HCT116 (cell line): ENCODE results near the gene IQGAP3. TPM values are rescaled to one million over a fixed set of nuclear protein-coding genes. Genes with fewer than 3 reads are reported as not detected.

Source experiments
- ATAC-seq: fragments of 200-7000 bp; cut with Tn5 transposase; 2 replicates; pipeline ENCODE4 v1.9.1; 2020; ENCODE audit warnings: mild to moderate bottlenecking, moderate library complexity
- BruUV-seq: library from RNA; stranded (reverse); fragments of 400-500 nt; replicated peaks from 2 replicates; lab custom pipeline; 2021; lab: Mats Ljungman, UMichigan
- CTCF ChIA-PET: fragments of 300-600 bp; sonication (Branson Sonifier 250); formaldehyde crosslinking; loops from one replicate; lab custom pipeline; 2021; ENCODE audit warnings: antibody characterized with exemption; lab: Charles Lee
- POLR2A ChIA-PET: fragments of 300-600, 350-600 bp; sonication (Branson Sonifier 250); formaldehyde crosslinking; loops from one replicate; lab custom pipeline; 2021; ENCODE audit warnings: antibody characterized with exemption; lab: Charles Lee
- RAD21 ChIA-PET, 2 experiments: fragments of 300-600 bp; sonication (Branson Sonifier 250); formaldehyde crosslinking; loops; one replicate each; lab custom pipeline; 2023; ENCODE audit warnings: low total read pairs in 2 of 2; ENCODE audit not compliant: uncharacterized antibody in 2 of 2, unreplicated experiment in 2 of 2, low non-redundant PET in 1 of 2; lab: Charles Lee
- DNase-seq: peaks from one replicate; pipeline ENCODE4 v3.0.0-alpha.2; 2010; ENCODE audit warnings: low read depth, low spot score
- H2AFZ ChIP-seq: fragments of 200-600 bp; shearing (Covaris generic), sonication (generic); 2 replicates; pipeline ENCODE4 v1.6.1; 2017; ENCODE audit warnings: low read depth, mixed run types, mixed read lengths, antibody characterized with exemption, low read length; ENCODE audit not compliant: poor library complexity, severe bottlenecking
- H3K27ac ChIP-seq: 2 replicates; pipeline ENCODE4 v1.5.1; 2012; ENCODE audit warnings: low read depth, low read length
- H3K27me3 ChIP-seq: fragments of 200-600 bp; sonication (generic); 2 replicates; pipeline ENCODE4 v1.6.1; 2016; ENCODE audit warnings: mixed run types, low read length, mixed read lengths; ENCODE audit not compliant: insufficient read depth
- H3K36me3 ChIP-seq, 2 experiments: fragments of 200-500 bp in 1 of 2; fragments of 200-600 bp in 1 of 2; sonication (Bioruptor generic) in 1 of 2; sonication (generic) in 1 of 2; 2 replicates each; pipeline versions ENCODE4 v1.5.1 to v1.6.1; 2014 to 2016; ENCODE audit warnings: low read length in 2 of 2, inconsistent platforms in 1 of 2, mixed read lengths in 1 of 2, mixed run types in 1 of 2; ENCODE audit not compliant: insufficient read depth in 2 of 2, control insufficient read depth in 1 of 2
- H3K4me1 ChIP-seq, 2 experiments: fragments of 200-600 bp in 1 of 2; sonication (generic) in 1 of 2; 2 replicates each; pipeline versions ENCODE4 v1.5.1 to v1.6.1; 2012 to 2017; ENCODE audit warnings: low read length in 2 of 2, inconsistent platforms in 1 of 2, mild to moderate bottlenecking in 1 of 2, mixed read lengths in 1 of 2, mixed run types in 1 of 2, moderate library complexity in 1 of 2; ENCODE audit not compliant: insufficient read depth in 2 of 2, control insufficient read depth in 1 of 2
- H3K4me2 ChIP-seq: fragments of 200-600 bp; sonication (generic); 2 replicates; pipeline ENCODE4 v1.6.1; 2017; ENCODE audit warnings: mixed run types, low read length, mixed read lengths
- H3K4me3 ChIP-seq, 2 experiments: fragments of 200-600 bp in 1 of 2; sonication (generic) in 1 of 2; replicated peaks in 1 of 2; 2 replicates each; pipeline ENCODE4 v1.5.1; 2011 to 2016; ENCODE audit warnings: low read length in 2 of 2, control low read depth in 1 of 2, low read depth in 1 of 2, mild to moderate bottlenecking in 1 of 2, mixed read lengths in 1 of 2, mixed run types in 1 of 2
- H3K79me2 ChIP-seq: fragments of 200-600 bp; sonication (generic); 2 replicates; pipeline ENCODE4 v1.6.1; 2017; ENCODE audit warnings: mild to moderate bottlenecking, mixed run types, low read length, moderate library complexity, mixed read lengths; ENCODE audit not compliant: insufficient read depth
- H3K9ac ChIP-seq: fragments of 200-600 bp; sonication (generic); 2 replicates; pipeline ENCODE4 v1.6.1; 2016; ENCODE audit warnings: low read length, mixed read lengths
- H3K9me2 ChIP-seq: fragments of 200-600 bp; sonication (generic), shearing (Covaris generic); 2 replicates; pipeline ENCODE4 v1.6.1; 2017; ENCODE audit warnings: mixed run types, mild to moderate bottlenecking, moderate library complexity; ENCODE audit not compliant: insufficient read depth
- H3K9me3 ChIP-seq, 2 experiments: fragments of 200-500 bp in 1 of 2; fragments of 200-600 bp in 1 of 2; sonication (Bioruptor generic) in 1 of 2; sonication (generic) in 1 of 2; 2 replicates each; pipeline ENCODE4 v1.6.1; 2014 to 2017; ENCODE audit warnings: low read length in 2 of 2, mixed read lengths in 2 of 2, inconsistent platforms in 1 of 2, low read depth in 1 of 2, mild to moderate bottlenecking in 1 of 2, mixed run types in 1 of 2, moderate library complexity in 1 of 2; ENCODE audit not compliant: control insufficient read depth in 1 of 2, insufficient read depth in 1 of 2
- H4K20me1 ChIP-seq: fragments of 200-600 bp; sonication (generic), shearing (Covaris generic); 2 replicates; pipeline ENCODE4 v1.6.1; 2017; ENCODE audit warnings: mixed run types, mild to moderate bottlenecking, moderate library complexity; ENCODE audit not compliant: insufficient read depth
- CEBPB ChIP-seq: IDR thresholded peaks from 2 replicates; pipeline ENCODE4 v1.6.1; 2012; ENCODE audit warnings: low read depth
- EGR1 ChIP-seq: IDR thresholded peaks from 2 replicates; pipeline ENCODE4 v1.6.1; 2012; ENCODE audit warnings: low read depth
- EZH2 ChIP-seq: fragments of 200-600 bp; sonication (generic); IDR thresholded peaks from 2 replicates; pipeline ENCODE4 v1.6.1; 2017; ENCODE audit warnings: antibody characterized with exemption, mixed run types
- EZH2phosphoT487 ChIP-seq: fragments of 200-600 bp; IDR thresholded peaks from 2 replicates; pipeline ENCODE4 v1.6.1; 2018; ENCODE audit warnings: antibody characterized with exemption, borderline replicate concordance
- JUND ChIP-seq: IDR thresholded peaks from 2 replicates; pipeline ENCODE4 v1.6.1; 2012
- SIN3A ChIP-seq: IDR thresholded peaks from 2 replicates; pipeline ENCODE4 v1.6.1; 2012; ENCODE audit warnings: low read depth
- SRF ChIP-seq: IDR thresholded peaks from 2 replicates; pipeline ENCODE4 v1.6.1; 2012; ENCODE audit warnings: low read depth
- ZNF274 ChIP-seq: fragments of 200-500 bp; sonication (Bioruptor generic); IDR thresholded peaks from 2 replicates; pipeline ENCODE4 v1.6.1; 2014; ENCODE audit warnings: mild to moderate bottlenecking, low read depth, low read length, inconsistent platforms
- intact Hi-C: fragments of 100-400 bp; cut with micrococcal nuclease; formaldehyde crosslinking; loops from 2 replicates; pipeline ENCODE4 v1.10.0; 2022
- total RNA-seq: library from RNA; stranded (reverse); gene quantifications from one replicate; pipeline ENCODE4 v1.2.1, GENCODE V29; 2021; ENCODE audit not compliant: unreplicated experiment
- TF ChIP-seq, protein P1 (sequence below), 3 experiments: fragments of 200-600 bp in 1 of 3; sonication (generic) in 1 of 3; IDR thresholded peaks in 2 of 3; conservative IDR thresholded peaks in 1 of 3; 2 replicates each; pipeline ENCODE4 v1.5.1; 2012 to 2017; ENCODE audit warnings: low read depth in 2 of 3, low read length in 2 of 3, antibody characterized with exemption in 1 of 3, borderline replicate concordance in 1 of 3, control low read depth in 1 of 3, mild to moderate bottlenecking in 1 of 3, mixed read lengths in 1 of 3, mixed run types in 1 of 3, moderate library complexity in 1 of 3; ENCODE audit not compliant: insufficient read depth in 1 of 3
- TF ChIP-seq, protein P2 (sequence below): IDR thresholded peaks from 2 replicates; pipeline ENCODE4 v1.6.1; 2012
- TF ChIP-seq, protein P3 (sequence below): IDR thresholded peaks from 2 replicates; pipeline ENCODE4 v1.6.1; 2011; ENCODE audit warnings: mild to moderate bottlenecking, low read length, moderate library complexity; ENCODE audit not compliant: insufficient replicate concordance; ENCODE audit errors: extremely low read depth
- TF ChIP-seq, protein P4 (sequence below): IDR thresholded peaks from 2 replicates; pipeline ENCODE4 v1.6.1; 2012; ENCODE audit warnings: low read depth

Gene IQGAP3
- total RNA-seq, 1 experiment from 2014 or later: 38.8 TPM

DNA sequence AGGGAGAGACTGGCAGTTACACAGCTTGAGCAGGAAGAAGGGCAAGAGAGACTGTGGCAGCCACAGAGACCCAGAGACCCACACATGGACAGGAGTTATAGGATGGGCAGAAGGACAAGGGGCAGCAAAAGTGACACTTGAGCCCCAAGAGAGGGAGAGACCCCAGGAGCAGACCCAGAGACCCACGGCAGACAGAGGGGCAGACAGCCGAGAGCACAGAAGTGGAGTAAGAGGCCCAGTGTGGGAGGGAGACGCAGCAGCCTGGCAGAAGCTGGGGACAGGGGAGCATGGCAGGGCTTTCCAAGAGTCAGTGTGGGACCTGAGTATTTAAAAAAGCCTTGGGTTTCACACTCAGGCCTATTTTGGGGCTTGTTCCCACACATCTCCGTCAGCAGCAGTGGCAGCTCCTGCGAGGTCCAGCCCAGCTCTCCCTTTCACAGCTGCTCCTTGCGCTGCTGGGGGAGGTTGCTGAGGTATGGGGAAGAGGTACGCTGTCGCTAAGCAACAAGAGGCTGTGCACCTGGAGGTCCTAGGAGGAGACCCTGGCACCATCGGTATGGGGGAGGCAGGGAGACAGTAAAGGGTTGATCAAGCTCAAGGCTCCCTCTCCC lies 62.8 kb downstream of the IQGAP3 start:
- peaks cover 10 to 28% of the 10 kb centered on the region in 2 experiments for H3K4me1 ChIP-seq
- ChIA-PET RAD21 (no interaction called here), POLR2A (interaction anchor here (0.6 kb wide), 1 partner anchor 16 kb away, joined by 3 read pairs; no protein-coding TSS in a partner anchor), CTCF (no interaction called here)
- DNase-seq: no peak
- ATAC-seq: no peak
- no peaks in the 10 kb centered on the region for H3K27me3 ChIP-seq
- BruUV-seq: no TSS peak
- H3K9me2 ChIP-seq: no peaks in the 10 kb centered on the region
- no peaks in the 10 kb centered on the region for H3K79me2 ChIP-seq
- H2AFZ ChIP-seq: no peak overlapping the region
- no peak overlapping the region for H3K4me3 ChIP-seq
- H3K9ac ChIP-seq: no peak overlapping the region
- intact Hi-C loops: loop anchor here (5.0 to 10.0 kb wide), 2 partner anchors 43 to 235 kb away; partner anchors contain the start of gene MRPL24
- no peak overlapping the region for H3K27ac ChIP-seq
- H4K20me1 ChIP-seq: no peaks in the 10 kb centered on the region
- no peaks in the 10 kb centered on the region for H3K36me3 ChIP-seq
- no peaks in the 10 kb centered on the region for H3K9me3 ChIP-seq
- H3K4me2 ChIP-seq: no peak overlapping the region
- no peak for TF ChIP-seq EZH2phosphoT487
- TF ChIP-seq, protein P1, sequence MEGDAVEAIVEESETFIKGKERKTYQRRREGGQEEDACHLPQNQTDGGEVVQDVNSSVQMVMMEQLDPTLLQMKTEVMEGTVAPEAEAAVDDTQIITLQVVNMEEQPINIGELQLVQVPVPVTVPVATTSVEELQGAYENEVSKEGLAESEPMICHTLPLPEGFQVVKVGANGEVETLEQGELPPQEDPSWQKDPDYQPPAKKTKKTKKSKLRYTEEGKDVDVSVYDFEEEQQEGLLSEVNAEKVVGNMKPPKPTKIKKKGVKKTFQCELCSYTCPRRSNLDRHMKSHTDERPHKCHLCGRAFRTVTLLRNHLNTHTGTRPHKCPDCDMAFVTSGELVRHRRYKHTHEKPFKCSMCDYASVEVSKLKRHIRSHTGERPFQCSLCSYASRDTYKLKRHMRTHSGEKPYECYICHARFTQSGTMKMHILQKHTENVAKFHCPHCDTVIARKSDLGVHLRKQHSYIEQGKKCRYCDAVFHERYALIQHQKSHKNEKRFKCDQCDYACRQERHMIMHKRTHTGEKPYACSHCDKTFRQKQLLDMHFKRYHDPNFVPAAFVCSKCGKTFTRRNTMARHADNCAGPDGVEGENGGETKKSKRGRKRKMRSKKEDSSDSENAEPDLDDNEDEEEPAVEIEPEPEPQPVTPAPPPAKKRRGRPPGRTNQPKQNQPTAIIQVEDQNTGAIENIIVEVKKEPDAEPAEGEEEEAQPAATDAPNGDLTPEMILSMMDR (IDR thresholded peaks at IDR 0.05 in 2 of 3, conservative IDR thresholded peaks at IDR 0.05 in 1 of 3; ENCODE audit: borderline replicate concordance in 1 of 3, insufficient read depth in 1 of 3, low read depth in 2 of 3, low read length in 2 of 3): no peak
- no peak for TF ChIP-seq EZH2
- TF ChIP-seq, protein P2, sequence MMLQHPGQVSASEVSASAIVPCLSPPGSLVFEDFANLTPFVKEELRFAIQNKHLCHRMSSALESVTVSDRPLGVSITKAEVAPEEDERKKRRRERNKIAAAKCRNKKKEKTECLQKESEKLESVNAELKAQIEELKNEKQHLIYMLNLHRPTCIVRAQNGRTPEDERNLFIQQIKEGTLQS: no peak
- TF ChIP-seq JUND: no peak

DNA sequence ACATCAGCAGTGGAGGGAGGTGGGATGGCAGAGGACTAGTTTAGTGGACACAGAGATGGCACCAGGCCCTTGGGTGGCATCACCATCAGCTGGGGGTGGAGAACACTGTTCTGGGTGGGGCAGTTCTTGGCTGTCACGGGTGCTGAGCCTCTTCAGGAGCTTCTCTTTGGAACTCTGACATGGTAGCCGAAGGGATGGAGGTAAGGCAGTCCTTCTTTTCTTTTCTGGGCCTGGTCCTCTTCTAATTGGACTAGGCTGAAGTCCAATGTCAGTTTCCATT lies 63.5 kb downstream of the IQGAP3 start:
- RAD21 ChIA-PET: no interaction called here
- no peak overlapping the region for H2AFZ ChIP-seq
- ATAC-seq: no peak
- no peak for DNase-seq
- no peak overlapping the region for H3K4me2 ChIP-seq
- no peak overlapping the region for H3K9ac ChIP-seq
- no peaks in the 10 kb centered on the region for H3K79me2 ChIP-seq
- no peak overlapping the region for H3K4me3 ChIP-seq
- POLR2A ChIA-PET: no interaction called here
- CTCF ChIA-PET: no interaction called here
- no peaks in the 10 kb centered on the region for H4K20me1 ChIP-seq
- no TSS peak for BruUV-seq
- H3K4me1 ChIP-seq: peaks cover 16 to 35% of the 10 kb centered on the region in 2 experiments
- intact Hi-C loops: loop anchor here (10.0 kb wide), 1 partner anchor 236 kb away; the partner anchor contains the start of gene MRPL24
- H3K9me2 ChIP-seq: no peaks in the 10 kb centered on the region
- H3K9me3 ChIP-seq: no peaks in the 10 kb centered on the region
- no peak overlapping the region for H3K27ac ChIP-seq
- no peaks in the 10 kb centered on the region for H3K27me3 ChIP-seq
- no peaks in the 10 kb centered on the region for H3K36me3 ChIP-seq
- no peak for TF ChIP-seq JUND
- no peak for TF ChIP-seq SRF
- no peak for TF ChIP-seq SIN3A
- TF ChIP-seq, protein P3, sequence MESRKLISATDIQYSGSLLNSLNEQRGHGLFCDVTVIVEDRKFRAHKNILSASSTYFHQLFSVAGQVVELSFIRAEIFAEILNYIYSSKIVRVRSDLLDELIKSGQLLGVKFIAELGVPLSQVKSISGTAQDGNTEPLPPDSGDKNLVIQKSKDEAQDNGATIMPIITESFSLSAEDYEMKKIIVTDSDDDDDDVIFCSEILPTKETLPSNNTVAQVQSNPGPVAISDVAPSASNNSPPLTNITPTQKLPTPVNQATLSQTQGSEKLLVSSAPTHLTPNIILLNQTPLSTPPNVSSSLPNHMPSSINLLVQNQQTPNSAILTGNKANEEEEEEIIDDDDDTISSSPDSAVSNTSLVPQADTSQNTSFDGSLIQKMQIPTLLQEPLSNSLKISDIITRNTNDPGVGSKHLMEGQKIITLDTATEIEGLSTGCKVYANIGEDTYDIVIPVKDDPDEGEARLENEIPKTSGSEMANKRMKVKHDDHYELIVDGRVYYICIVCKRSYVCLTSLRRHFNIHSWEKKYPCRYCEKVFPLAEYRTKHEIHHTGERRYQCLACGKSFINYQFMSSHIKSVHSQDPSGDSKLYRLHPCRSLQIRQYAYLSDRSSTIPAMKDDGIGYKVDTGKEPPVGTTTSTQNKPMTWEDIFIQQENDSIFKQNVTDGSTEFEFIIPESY: no peak
- TF ChIP-seq ZNF274: no peak
- TF ChIP-seq, protein P4, sequence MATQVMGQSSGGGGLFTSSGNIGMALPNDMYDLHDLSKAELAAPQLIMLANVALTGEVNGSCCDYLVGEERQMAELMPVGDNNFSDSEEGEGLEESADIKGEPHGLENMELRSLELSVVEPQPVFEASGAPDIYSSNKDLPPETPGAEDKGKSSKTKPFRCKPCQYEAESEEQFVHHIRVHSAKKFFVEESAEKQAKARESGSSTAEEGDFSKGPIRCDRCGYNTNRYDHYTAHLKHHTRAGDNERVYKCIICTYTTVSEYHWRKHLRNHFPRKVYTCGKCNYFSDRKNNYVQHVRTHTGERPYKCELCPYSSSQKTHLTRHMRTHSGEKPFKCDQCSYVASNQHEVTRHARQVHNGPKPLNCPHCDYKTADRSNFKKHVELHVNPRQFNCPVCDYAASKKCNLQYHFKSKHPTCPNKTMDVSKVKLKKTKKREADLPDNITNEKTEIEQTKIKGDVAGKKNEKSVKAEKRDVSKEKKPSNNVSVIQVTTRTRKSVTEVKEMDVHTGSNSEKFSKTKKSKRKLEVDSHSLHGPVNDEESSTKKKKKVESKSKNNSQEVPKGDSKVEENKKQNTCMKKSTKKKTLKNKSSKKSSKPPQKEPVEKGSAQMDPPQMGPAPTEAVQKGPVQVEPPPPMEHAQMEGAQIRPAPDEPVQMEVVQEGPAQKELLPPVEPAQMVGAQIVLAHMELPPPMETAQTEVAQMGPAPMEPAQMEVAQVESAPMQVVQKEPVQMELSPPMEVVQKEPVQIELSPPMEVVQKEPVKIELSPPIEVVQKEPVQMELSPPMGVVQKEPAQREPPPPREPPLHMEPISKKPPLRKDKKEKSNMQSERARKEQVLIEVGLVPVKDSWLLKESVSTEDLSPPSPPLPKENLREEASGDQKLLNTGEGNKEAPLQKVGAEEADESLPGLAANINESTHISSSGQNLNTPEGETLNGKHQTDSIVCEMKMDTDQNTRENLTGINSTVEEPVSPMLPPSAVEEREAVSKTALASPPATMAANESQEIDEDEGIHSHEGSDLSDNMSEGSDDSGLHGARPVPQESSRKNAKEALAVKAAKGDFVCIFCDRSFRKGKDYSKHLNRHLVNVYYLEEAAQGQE: no peak
- TF ChIP-seq CEBPB: no peak
- no peak for TF ChIP-seq EGR1
